Stimulated activated CD8-positive, alpha-beta memory T cell treated with anti-CD3 and anti-CD28 coated beads, Interleukin-12 subunit alpha, Interleukin-12 subunit beta, amount 100 ng/mL, for 24 hours (primary cell): ENCODE data around the gene HMCN2.

ENCODE experiments used
- DNase-seq: peaks from one replicate; pipeline ENCODE4 v3.0.0-alpha.2; 2020; ENCODE audit errors: extremely low read depth

Gene HMCN2

GRCh38 chr9:130288926-130289690 lies 23.5 kb downstream of the HMCN2 start:
- DNase-seq: no peak

- DNase-seq: no peak
Measured at GRCh38 chr9:130289711-130290241, 24.2 kb downstream of the HMCN2 start.

DNA sequence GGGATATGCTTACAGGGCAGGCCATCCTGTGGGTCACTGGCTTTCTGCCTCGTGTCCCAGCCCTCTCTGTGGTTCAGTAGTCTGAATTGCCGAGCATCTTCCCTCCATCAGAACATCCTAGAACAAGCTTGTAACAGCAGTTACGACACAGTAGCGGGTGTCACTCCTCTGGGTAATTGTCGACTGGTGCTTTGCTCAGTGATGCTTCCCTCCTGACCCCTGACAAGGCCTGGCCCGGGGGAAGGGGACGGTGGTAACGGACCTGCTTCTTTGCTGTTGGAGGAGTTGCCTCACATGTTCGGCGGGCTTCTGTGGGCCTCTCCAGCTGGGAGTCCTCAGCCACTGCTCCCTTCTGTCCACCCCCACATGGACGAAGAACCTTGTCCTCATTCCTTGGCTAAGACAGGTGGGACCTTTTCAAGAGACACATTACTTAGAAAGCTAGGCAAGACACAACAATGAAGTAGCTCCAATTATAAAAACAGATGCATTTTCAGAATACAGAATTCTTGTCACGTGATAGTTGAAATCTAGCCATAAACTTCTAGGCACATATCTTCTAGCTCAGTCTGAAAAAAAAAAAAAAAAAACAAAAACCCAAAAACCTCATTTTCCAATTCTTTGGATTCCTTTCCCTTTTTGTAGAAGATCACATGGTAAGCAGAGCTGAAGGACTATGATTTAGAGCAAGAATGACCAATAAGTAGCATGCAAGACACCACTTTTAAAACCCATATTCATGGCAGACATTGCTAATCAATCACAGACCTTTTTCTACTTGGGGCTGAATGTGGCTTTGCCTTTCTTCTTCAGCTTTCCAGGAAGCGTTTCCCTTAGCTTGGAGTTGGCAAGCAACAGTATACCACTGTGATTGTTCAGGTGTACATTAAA lies 25.0 kb downstream of the HMCN2 start:
- DNase-seq: no peak

DNA sequence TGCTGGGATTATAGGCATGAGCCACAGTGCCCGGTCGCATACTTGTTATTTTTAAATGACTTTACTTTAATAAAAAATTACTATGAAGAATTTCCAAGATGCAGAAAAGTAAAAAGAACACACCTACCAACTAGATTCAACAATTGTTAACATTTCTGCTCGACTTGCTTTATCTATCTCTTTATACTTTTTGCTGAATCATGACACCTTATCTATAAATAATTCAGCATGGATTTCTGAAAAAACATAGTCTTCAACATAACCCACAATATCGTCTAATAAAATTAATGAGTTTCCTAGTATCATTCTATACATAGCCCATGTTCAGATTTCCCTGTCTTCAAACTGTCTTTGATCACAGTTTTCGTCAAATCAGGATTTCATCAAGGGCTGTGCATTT lies 25.9 kb downstream of the HMCN2 start:
- DNase-seq: no peak

DNA sequence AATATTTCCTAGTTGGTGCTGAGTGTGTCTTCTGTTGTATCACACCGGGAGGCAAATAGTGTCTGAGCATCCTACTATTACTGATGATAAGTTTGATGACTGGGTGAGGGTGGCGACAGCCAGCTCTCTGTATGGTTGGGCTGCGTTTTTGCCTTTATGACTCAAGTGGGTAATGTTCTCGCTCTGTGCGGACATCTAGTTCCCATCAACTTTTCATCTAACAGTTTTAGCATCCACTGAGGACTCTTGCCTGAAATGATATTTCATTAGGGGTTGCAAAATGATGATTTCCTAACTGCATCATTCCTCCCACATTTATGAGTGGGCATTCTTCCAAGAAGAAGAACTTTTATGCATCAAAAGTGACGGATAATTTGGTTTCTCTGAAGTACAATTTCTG lies 26.5 kb downstream of the HMCN2 start:
- no peak for DNase-seq

- no peak for DNase-seq
Measured at GRCh38 chr9:130294664-130295063, 29.1 kb downstream of the HMCN2 start.

DNA sequence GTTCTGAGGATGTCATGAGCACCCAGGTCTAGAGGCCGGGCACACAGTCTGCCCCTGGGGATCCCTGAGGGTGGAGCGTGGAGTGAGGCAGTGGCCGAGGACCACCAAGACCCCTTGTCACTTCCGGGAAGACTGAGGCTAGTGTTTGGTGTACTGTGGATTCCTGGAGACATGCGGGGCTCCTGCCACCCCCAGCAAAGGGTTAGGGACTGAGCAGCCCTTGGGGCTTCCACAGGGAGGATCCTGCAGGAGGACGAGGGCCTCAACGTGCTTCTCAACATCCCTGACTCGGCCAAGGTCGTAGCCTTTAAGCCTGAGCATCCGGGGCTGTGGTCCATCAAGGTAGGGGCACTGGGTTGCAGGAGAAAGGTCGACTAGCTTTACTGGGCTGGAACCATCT lies 29.9 kb downstream of the HMCN2 start:
- DNase-seq: no peak

- no peak for DNase-seq
Measured at GRCh38 chr9:130295945-130296782, 30.6 kb downstream of the HMCN2 start.

GRCh38 chr9:130296783-130297055 lies 31.2 kb downstream of the HMCN2 start:
- no peak for DNase-seq

- DNase-seq: no peak
Measured at GRCh38 chr9:130297371-130297770, 31.8 kb downstream of the HMCN2 start.

DNA sequence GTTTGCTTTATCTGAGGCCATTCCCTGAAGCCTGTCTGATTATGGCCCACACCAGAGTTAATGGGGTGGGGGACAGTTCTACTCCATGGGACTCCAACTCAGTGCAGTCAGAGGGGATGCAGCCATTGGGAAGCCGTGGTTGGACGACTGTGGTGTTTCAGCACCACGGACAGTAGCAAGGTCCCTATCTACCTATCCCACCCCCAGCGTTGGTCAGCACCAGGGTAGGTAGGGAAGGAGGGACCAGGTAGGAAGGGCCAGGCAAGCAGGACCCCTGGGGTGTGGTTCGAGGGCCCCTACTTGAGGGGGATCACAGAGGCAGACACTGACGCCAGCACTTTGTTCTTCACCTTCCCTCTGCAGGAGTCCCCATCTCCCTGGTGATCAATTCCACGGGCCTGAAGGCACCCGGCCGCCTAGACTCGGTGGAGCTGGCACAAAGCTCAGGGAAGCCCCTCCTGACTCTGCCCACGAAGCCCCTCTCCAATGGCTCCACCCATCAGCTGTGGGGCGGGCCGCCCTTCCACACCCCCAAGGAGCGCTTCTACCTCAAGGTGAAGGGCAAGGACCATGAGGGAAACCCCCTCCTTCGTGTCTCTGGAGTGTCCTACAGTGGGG lies 33.2 kb downstream of the HMCN2 start:
- DNase-seq: no peak

DNA sequence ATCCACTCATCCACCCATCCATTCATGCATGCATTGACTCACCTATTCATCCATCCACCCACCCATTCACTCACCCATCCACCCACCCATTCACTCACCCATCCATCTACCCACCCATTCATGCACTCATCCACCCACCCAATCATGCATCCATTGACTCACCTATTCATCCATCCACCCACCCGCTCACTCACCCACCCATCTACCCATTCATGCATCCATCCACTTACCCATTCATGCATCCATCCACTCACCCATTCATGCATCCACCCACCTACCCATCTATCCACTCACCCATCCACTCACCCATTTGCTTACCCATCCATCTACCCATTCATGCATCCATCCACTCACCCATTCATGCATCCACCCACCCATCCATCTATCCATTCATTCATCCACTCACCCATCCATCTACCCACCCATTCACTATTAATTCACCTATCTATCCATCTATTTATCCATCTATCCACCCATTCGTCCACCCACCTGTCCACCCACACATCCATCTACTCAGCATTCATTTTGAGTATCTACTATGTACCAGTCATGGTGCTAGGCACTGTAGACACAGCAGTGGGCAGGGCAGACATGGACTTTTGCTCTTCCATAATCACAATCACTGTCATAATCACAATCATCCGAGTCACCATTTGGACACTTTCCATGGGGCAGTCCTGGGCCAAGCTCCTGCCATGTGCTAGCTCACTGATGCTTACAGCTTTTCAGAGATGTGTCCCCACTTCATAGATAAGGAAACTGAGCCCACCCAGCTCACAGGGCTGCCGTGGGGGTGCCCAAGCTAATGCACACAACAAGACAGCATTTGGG lies 34.4 kb downstream of the HMCN2 start:
- no peak for DNase-seq

DNA sequence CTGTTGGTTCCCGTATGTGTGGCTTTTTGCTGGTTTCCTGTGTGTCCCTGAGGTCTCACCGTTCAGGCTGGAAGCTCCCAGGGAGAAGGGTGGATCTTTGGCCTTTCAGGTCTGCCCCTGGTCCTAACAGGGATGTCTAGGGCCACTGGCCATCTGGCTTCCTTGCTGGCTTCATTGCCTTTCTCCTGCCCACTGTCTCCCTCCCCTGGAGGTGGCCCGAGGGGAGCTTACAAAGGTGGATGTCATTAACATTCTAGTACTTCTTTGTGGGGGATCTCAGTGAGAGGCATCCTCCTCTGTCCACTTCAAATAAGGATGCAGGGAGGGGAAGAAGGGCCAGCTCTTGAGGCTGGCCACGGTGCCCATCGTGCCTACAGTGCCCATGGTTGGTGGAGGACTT lies 35.2 kb downstream of the HMCN2 start:
- DNase-seq: no peak

DNA sequence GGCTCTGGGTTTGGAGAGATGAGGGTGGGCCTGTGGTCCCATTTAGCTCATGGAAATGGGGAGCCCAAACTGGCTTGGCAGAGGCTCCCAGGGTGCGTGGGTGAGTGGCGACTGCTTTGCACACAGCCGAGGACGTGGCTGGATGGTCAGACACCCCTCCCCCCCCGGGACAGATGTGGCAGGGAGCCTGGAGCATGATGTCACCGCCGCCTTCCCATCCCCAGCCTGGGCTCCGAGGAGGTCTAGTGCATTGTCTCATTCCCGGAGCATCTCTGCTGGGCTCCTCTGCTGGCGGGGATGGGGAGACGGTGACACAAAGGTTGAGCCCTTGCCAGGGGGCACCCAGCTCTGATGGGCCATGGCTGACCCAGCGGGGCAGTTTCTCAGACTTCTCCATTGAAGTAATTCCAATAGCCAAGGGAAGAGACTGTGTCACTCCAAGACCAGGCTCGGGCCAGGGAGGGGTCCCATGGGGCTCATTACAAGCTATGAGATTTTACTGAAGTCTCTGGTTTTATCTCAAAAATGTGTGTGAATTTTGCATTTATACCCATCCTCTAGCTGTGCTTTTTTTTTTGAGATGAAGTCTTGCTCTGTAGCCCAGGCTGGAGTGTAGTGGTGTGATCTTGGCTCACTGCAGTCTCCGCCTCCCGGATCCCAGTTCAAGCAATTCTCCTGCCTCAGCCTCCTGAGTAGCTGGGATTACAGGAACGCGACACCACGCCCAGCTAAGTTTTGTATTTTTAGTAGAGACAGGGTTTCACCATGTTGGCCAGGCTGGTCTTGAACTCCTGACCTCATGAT lies 36.1 kb downstream of the HMCN2 start:
- no peak for DNase-seq

DNA sequence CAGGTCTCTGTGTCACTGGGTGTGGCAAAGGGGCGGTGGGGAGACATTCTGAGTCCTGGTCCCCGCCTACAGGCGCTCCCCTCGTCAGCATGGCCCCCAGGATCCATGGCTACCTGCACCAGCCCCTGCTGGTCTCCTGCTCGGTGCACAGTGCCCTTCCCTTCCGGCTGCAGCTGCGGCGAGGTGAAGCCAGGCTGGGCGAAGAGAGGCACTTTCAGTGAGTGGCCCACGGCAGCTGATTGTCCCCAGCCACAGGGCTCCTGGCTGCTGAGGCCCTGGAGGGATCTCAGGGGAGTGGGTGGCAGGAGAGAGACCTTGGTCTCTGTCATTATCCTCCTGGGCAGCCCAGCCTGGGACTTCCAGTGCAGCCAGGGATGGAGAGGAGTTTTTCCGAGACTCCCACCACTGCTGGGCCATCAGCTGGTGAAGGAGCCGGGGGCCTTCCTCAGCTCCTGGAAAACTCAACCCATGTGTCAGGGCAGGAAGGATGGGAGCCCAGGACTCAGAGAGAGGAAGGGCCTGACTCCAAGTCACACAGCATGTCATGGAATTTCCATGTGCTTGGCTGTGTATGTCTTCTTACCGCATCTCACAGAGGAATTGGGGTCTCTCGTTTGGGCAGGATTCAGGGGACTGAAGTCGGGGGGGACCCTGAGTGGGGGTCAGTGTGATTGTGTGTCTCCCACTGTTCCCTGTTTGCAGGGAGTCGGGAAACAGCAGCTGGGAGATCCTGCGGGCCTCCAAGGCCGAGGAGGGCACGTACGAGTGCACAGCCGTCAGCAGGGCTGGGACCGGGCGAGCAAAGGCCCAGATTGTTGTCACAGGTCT lies 37.4 kb downstream of the HMCN2 start:
- DNase-seq: no peak

DNA sequence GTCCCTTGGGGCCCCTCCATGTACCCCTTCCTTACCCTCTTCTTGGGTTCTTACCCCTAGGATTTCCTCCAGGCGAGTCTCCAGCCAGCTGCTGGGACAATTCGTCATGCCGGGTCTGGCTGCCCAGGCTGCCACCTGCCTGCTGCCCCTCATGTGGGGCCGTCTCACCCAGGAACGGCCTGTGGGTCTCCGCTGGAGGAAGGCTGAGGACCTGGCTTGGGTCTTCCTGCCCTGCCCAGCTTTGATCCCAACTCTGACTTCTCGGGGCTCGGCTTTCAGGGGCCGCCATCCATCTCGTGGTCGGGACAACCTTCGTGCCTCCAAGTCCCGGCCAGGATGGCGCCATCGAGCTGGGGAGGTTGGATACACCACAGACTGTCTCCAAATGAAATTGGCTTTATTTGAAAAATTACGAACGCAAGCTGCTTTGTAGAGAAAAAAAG lies 38.1 kb downstream of the HMCN2 start:
- no peak for DNase-seq

DNA sequence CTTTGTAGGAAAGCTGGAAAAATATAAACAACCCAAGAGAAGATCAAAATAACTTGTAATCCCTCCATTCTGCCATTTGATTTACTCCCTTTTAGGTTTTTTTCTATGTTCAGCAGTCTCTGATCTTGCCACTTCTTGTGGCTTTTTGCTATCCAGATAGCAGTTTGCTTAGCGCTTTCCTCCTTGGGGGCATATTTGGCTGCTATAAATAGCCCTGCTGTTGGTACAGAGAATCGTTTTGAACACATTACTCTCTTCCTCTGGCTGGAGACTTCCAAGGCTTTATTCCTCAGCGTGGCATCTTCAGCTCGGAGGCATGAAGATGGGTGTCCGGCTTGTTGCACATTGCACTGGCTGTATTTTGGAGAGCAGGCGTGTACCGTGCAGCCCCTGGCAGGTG lies 38.6 kb downstream of the HMCN2 start:
- no peak for DNase-seq

GRCh38 chr9:130304643-130305042 lies 39.1 kb downstream of the HMCN2 start:
- no peak for DNase-seq

- no peak for DNase-seq
Measured at GRCh38 chr9:130305381-130305780, 39.8 kb downstream of the HMCN2 start.
